GM18507 (cell line): ENCODE results near the gene PEX26.

Experiments
- DNase-seq: peaks from one replicate; pipeline ENCODE4 v3.0.0; 2011; ENCODE audit warnings: low read depth; ENCODE audit not compliant: insufficient read length; ENCODE audit errors: extremely low spot score
- FAIRE-seq: peaks from 2 replicates; lab custom pipeline; 2011; peaks lifted over from hg19 to GRCh38; lab: Jason Lieb, UNC

PEX26 gene

DNA sequence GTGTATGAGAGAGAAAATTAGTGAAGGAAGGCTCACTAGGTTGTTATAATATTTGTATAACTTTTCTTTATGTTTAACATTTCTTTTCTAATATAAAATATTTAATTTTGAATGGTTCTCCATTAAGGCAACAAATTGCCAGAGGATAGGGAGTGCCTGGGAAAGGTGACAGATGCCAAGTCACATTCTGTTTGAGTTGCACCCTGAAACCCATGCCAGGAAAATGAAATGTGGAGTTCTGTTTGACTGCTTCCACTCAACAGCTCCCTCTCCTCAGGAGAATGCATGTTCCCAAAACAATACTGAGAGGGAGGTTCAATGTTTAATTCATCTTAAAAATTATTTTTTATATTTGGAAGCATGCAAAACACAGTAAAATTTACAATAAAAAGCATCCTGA is 66.3 kb downstream of the PEX26 start:
- no peak for FAIRE-seq
- DNase-seq: no peak

DNA sequence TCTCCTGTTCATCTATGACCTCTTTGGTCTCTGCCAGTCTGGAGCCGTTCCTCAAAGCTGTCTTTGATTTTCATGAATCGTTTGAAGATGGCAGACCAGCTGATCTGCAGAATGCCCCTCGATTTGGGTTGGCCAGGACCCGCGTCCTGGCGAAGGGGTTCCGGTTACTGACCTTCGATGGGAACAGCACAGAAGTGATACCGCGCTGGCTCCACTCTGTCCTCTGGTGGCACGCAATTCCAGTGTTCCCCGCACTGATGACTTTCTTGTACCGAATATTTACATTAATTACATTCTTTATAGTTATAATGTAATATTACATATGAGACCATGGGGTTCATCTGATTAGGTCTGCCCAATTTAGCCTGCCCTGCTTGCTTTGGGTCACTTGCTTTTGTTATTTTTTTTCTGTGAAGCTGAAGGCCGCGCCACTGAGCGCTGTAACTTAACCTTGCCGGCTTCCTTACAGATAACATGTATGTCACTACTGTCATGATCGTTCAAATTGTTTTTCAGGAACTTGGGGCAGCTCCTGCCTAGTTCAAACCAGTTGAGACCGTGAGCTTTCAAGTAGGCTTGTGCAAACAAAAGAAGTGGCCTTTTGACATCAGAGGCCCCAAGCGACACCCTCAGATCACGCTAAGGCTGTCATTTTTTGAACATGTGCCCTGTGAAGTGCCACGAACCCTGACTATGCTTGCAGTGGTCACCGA is 68.0 kb downstream of the PEX26 start:
- no peak for FAIRE-seq
- DNase-seq: no peak

DNA sequence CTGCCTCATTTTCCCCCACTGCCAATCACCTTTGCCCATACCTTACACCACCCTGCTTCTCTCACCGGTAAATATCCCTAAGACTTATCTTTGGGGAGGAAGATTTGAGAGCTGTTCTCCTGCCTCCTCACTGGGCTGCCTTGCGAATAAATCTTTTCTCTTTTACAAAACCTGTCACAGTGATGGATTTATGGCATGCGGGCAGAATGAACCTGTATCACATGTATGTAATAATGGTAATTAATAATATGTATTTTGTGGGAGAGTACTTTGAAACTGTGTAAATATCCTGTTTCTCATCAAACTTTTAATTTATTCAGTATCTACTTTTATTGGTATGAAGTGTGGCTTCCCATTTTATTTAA is 68.6 kb downstream of the PEX26 start:
- no peak for DNase-seq
- no peak for FAIRE-seq

DNA sequence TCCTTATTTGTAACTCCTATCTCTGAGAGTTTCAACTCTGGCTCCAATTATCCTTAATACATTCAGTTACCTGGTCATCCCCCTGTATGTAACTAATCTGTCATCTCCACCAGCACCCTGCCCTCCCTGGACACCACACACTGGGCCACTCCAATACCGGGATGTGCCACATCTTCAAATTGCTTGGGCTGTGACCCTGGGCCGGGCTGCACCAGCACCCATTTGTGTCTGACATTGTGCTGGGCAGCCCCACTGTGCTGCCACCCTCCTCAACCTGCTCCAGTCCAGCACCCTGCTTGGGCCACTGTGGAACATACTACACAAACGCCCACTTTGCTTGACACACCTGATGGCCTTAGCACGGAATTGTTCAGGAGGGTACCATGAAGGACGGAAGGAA is 70.0 kb downstream of the PEX26 start:
- FAIRE-seq: no peak
- no peak for DNase-seq

DNA sequence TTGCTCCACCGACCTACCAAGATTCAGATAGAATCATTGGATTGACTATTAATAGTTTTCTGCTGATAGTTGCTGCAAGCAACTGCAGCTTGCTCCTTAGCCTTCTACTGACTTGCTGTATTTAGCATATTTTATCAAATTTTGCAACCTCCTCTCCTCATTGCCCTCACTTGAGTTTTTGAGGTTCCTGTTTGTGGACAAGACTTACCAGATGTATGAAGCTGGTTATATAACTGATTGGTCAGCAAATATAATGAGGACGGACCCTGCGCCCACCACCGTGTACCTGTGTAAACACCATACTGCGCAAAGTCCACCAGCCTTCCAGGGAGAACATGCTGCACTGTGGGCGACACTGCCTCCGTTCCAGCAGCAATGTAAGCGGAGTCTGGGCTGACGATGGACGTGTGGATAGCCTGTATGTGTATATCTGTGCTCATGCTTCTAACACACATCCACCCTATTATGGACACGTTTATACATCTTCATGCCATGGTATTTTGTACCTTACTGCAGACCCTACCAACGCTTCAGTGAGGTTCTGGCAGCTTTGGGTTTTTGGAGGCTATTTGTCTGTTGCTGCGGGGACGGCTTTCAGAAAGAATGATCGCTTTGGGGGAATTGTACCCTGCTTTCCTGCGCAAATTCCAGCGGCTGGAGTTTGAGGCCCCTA is 70.6 kb downstream of the PEX26 start:
- FAIRE-seq: no peak
- DNase-seq: no peak

DNA sequence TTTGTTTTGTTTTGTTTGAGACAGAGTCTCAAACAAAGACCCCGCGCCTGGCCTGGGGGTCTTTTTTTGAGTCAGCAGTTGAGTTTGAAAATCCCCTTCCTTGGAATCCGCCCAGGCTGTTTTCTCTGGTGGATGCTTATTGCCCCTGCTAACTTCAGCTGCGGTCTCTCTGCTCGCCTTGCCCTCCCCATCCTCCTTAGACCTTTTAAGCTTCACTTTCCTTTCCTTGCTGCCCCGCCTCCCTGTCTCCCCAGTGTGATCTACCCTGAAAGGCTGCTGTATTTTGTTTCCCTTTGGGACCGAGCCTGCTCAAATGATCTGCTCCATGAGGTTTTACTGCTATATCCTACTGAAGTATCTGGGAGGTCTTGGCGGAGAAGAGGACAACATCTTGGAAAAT is 74.7 kb downstream of the PEX26 start:
- FAIRE-seq: no peak
- DNase-seq: no peak

DNA sequence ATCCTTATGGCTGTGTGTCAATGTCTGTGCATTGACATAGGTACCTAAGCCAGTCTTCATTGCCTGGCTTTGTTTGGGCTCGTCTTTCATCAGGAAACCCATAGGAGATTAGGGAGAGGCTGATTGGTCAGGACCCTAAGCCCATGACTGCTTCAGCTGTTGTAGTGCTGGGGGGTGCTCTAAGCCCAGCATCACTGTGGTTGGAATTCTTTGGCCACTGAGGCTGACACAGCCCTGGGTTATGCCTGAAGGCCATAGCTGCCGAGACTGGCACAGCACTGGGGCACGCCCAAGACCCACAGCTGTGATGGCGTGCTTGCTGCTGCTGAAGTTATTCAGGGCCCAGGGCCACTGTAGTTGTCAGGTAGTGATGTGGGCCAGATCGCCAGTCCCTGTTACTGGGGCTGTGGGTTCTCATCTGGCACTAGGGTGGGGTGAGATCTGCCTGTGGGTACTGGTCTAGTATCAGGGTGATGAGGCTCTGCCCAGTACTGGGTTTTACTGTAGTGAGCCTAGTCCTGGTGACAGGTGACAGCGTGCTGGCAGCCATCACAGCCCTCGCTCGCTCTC is 77.1 kb downstream of the PEX26 start:
- FAIRE-seq (no peak), DNase-seq (no peak)
